ENCODE data around the gene TERT.
"Not testable (repeated sequence)": the region's sequence is repeated elsewhere in the genome, so short reads cannot be mapped to it uniquely, and the experiment has no call there.

TERT gene

DNA sequence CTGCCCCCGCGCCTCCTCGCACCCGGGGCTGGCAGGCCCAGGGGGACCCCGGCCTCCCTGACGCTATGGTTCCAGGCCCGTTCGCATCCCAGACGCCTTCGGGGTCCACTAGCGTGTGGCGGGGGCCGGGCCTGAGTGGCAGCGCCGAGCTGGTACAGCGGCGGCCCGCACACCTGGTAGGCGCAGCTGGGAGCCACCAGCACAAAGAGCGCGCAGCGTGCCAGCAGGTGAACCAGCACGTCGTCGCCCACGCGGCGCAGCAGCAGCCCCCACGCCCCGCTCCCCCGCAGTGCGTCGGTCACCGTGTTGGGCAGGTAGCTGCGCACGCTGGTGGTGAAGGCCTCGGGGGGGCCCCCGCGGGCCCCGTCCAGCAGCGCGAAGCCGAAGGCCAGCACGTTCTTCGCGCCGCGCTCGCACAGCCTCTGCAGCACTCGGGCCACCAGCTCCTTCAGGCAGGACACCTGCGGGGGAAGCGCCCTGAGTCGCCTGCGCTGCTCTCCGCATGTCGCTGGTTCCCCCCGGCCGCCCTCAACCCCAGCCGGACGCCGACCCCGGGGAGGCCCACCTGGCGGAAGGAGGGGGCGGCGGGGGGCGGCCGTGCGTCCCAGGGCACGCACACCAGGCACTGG lies 548 bp downstream of the TERT start:
- DNase-seq (ENCODE audit: low read depth in 2 of 2), result no peak

DNA sequence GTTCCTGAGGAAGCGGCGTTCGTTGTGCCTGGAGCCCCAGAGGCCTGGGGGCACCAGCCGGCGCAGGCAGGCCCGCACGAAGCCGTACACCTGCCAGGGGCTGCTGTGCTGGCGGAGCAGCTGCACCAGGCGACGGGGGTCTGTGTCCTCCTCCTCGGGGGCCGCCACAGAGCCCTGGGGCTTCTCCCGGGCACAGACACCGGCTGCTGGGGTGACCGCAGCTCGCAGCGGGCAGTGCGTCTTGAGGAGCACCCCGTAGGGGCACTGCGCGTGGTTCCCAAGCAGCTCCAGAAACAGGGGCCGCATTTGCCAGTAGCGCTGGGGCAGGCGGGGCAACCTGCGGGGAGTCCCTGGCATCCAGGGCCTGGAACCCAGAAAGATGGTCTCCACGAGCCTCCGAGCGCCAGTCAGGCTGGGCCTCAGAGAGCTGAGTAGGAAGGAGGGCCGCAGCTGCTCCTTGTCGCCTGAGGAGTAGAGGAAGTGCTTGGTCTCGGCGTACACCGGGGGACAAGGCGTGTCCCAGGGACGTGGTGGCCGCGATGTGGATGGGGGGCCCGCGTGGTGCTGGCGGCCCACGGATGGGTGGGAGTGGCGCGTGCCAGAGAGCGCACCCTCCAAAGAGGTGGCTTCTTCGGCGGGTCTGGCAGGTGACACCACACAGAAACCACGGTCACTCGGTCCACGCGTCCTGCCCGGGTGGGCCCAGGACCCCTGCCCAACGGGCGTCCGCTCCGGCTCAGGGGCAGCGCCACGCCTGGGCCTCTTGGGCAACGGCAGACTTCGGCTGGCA lies 1.3 kb downstream of the TERT start:
- DNase-seq (ENCODE audit: low read depth in 2 of 2), result no peak

DNA sequence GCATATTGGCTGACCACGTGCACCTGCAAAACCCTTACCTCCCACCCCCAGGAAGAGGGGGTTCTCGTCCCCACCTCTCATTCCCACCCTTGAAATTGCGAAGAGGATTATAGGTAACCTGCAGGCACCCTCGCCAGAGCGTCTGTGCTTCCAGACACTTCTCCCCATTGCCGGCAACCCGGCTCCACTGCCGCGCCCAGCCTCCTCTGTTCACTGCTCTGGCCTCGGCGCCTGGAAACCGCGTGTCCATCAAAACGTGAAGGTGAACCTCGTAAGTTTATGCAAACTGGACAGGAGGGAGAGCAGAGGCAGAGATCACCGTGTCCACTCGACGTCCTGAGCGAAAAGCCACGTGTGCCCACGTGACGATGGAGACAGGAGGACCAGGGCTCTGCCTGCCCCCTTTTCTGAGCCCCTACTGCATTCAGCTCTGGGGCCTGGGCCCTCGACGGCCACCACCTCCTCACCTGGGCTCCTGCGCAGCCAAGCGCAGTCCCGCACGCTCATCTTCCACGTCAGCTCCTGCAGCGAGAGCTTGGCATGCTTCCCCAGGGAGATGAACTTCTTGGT lies 1.9 kb downstream of the TERT start:
- no peak for DNase-seq (ENCODE audit: low read depth in 2 of 2)

DNA sequence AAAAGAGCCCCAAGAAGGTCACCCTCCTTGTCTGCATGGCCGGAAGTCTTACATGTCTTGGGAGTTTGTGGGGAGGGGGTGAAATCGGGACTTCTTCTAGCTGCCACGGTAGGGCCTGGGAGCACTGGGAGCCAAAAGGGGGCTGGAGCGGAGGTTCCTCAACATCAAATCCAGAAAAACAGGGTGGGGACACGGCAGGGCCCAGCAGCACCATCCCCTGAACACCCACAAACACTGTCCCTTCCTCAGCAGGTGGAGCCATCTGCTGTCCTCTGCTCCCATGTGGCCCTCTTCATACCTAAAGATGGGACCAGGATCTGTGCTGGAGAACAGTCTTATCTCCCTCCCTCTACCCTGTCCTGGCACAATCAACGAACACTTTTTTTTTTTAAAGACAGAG lies 2.7 kb downstream of the TERT start:
- DNase-seq (ENCODE audit: low read depth in 2 of 2), result no peak

DNA sequence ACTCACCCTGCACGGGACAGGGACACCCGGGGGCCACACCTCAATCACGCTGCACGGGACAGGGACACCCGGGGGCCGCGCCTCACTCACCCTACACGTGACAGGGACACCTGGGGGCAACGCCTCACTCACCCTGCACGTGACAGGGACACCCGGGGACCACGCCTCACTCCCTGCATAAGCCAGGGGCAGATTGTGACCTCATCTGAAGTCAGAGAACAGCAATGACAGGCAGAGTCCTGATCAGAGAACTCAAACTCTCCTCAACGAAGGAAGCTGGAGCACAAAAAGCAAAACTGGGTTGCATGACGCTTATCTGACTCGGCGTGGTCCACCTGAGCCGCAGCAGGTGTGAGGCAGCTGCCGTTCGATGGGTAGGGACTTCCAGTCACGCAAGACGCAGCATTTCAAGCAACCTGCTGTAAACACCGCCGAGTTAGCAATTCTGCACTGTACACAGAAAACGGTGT lies 3.2 kb downstream of the TERT start:
- no peak for DNase-seq (ENCODE audit: low read depth in 2 of 2)

DNA sequence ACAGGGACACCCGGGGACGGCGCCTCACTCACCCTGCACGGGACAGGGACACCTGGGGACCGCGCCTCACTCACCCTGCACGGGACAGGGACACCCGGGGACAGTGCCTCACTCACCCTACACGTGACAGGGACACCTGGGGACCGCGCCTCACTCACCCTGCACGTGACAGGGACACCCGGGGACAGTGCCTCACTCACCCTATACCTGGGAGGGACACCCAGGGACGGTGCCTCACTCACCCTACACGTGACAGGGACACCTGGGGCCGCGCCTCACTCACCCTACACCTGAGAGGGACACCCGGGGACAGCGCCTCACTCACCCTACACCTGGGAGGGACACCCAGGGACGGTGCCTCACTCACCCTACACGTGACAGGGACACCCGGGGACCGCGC lies 3.9 kb downstream of the TERT start:
- not testable (repeated sequence) for DNase-seq (ENCODE audit: low read depth in 2 of 2)

DNA sequence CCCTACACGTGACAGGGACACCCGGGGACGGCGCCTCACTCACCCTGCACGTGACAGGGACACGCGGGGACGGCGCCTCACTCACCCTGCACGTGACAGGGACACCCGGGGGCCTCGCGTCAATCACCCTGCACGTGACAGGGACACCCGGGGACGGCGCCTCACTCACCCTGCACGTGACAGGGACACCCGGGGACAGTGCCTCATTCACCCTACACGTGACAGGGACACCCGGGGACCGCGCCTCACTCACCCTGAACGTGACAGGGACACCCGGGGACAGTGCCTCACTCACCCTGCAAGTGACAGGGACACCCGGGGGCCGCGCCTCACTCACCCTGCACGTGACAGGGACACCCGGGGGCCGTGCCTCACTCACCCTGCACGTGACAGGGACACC lies 5.3 kb downstream of the TERT start:
- not testable (repeated sequence) for DNase-seq (ENCODE audit: low read depth in 2 of 2)

DNA sequence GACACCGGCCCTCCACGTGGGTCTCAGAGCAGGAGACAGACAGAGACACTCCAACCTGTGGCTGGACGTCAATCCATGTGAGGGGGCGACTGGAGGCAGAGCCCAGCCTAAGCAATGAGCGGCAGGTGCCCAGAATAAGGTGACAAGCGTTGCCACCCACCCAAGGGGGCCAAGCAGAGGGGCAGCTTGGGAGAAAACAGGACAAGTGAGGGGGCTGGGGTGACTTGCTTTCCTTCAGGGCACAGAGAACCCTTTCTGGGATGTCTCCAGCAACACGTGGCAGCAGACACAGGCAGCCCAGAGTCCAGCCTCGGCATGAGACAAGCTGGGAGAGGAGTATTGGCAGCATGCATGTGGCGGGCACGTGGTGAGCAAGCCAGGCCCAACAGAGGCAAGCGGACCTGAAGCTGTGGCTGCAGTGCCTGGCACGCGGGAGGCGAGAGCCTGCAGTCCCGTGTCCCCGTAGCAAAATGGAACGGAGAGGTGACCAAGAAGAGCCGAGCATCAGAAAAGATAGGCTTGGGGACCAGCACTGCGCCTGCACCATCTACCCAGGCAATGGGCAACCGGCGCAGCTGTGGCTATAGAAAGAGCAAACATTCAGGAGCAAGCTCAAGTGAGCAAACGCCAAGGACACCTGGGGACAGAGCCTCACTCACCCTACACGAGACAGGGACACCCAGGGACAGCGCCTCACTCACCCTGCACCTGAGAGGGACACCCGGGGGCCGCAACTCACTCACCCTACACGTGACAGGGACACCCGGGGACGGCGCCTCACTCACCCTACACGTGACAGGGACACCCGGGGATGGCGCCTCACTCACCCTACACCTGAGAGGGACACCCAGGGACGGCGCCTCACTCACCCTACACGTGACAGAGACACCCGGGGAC lies 6.2 kb downstream of the TERT start:
- no peak for DNase-seq (ENCODE audit: low read depth in 2 of 2)

DNA sequence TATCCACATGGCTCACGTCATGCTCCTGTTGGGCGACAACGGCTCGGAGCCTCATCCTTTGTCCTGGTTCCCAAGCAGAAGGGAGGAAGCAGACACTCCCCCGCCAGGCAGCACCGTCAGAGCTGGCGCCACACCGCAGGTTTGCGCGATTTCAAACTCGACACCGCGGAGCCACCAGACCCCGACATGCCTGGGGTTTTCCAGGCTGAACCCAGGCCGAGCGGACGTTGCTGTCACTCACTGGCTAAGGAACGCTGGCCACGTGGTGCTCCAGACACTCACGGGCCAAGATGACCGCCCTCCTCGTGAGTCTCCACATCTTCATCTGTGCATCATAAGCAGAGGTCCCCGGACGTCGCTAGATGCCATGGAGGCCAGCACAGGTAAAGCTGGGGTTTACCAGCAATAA lies 9.0 kb downstream of the TERT start:
- no peak for DNase-seq (ENCODE audit: low read depth in 2 of 2)

DNA sequence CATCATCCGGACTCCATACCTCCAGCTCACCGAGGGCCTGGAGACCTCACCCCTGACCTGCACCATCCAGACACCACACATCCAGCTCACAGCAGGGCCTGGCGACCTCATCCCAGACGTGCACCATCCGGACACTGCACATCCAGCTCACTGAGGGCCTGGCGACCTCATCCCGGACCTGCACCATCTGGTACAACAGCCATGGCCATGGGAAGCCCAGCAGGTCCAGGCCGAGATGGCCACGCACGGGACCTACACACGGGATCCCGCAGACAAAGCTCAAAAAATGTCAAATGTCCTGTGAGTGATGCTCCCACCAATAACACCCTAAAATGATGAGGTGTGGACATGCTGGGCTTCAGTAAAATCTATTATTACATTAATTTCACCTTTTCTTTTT lies 9.7 kb downstream of the TERT start:
- no peak for DNase-seq (ENCODE audit: low read depth in 2 of 2)

DNA sequence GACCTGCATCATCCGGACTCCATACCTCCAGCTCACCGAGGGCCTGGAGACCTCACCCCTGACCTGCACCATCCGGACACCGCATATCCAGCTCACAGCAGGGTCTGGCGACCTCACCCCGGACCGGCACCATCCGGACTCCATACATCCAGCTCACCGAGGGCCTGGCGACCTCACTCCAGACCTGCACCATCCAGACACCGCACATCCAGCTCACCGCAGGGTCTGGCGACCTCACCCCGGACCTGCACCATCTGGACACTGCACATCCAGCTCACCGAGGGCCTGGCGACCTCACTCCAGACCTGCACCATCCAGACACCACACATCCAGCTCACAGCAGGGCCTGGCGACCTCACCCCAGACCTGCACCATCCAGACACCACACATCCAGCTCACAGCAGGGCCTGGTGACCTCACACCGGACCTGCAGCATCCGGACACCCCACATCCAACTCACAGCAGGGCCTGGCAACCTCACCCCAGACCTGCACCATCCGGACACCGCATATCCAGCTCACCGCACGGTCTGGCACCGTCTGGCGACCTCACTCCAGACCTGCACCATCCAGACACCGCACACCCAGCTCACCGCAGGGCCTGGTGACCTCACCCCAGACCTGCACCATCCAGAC lies 10.4 kb downstream of the TERT start:
- DNase-seq (ENCODE audit: low read depth in 2 of 2), result not testable (repeated sequence)

DNA sequence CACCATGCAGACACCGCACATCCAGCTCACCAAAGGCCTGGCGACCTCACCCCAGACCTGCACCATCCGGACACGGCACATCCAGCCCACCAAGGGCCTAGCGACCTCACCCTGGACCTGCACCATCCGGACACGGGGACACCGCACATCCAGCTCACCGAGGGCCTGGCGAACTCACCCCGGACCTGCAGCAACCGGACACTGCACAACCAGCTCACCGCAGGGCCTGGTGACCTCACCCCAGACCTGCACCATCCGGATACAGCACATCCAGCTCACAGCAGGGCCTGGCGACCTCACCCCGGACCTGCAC lies 11.2 kb downstream of the TERT start:
- DNase-seq (ENCODE audit: low read depth in 2 of 2), result not testable (repeated sequence)

DNA sequence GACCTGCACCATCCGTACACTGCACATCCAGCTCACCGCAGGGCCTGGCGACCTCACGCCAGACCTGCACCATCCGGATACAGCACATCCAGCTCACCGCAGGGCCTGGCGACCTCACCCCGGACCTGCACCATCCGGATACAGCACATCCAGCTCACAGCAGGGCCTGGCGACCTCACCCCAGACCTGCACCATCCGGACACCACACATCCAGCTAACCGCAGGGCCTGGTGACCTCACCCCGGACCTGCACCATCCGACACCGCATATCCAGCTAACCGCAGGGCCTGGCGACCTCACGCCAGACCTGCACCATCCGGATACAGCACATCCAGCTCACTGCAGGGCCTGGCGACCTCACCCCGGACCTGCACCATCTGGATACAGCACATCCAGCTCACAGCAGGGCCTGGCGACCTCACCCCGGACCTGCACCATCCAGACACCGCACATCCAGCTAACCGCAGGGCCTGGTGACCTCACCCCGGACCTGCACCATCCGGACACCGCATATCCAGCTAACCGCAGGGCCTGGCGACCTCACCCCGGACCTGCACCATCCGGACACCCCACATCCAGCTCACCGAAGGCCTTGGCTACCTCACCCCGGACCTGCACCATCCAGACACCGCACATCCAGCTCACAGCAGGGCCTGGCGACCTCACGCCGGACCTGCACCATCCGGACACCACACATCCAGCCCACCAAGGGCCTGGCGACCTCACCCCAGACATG lies 11.7 kb downstream of the TERT start:
- not testable (repeated sequence) for DNase-seq (ENCODE audit: low read depth in 2 of 2)

DNA sequence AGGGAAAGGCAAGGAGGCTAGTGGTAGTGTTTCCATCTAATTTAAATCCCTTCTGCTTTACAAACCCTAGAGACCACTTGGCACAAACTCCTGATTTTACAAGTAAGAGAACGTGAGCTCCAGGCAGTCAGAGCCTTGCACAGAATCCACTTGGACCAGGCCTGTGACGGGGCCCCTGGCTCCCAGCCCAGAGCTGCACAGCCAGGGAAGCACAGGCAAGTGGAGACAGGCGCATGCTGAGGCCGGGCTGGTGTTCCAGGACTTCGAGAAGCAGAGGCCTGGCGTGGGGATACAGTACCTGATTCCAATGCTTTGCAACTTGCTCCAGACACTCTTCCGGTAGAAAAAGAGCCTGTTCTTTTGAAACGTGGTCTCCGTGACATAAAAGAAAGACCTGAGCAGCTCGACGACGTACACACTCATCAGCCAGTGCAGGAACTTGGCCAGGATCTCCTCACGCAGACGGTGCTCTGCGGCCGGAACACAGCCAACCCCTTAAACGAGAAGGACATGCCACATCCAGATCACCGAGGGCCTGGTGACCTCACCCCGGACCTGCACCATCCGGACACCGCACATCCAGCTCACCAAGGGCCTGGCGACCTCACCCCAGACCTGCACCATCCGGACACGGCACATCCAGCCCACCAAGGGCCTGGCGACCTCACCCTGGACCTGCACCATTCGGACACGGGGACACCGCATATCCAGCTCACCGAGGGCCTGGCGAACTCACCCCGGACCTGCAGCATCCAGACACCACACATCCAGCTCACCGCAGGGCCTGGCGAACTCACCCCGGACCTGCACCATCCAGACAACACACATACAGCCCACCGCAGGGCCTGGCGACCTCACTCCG lies 12.5 kb downstream of the TERT start:
- DNase-seq (ENCODE audit: low read depth in 2 of 2), result no peak

DNA sequence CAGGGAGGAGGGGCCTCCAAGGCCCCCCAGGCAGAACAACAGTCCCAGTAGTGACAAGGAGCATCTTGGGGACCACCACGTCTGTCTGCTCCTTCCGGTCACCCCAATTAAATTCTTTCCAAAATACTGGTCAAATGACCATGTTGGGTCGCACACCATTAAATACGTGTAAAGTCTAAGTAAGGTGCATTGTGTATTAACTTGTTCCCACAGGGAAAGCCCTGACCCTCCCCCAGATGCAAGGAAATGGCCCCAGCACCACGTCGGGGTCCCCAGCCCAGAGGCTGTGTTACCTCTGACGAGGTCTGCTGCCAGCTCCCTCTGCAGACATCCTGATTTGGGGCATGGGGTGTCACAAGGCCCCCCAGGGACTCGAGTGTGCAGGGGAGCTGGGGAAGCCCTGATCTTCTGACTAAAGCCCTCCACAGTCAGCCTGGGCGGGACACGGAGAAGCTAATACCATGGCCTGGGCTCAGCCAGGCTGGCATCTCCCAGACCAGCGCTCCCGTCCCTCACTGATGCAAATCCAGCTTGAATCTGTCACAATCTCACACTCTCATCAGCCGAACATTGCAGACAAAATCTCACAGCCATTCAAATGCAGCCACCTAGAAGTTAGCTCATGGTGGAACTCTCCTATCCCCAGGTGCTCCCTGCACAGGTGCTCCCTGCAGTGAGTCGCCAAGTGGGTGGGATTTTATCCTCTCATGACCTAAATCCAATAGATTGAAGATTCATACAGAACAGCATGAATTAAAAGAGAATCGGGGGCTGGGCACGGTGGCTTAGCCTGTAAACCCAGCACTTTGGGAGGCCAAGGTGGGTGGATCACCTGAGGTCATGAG lies 13.6 kb downstream of the TERT start:
- DNase-seq (ENCODE audit: low read depth in 2 of 2), result no peak

DNA sequence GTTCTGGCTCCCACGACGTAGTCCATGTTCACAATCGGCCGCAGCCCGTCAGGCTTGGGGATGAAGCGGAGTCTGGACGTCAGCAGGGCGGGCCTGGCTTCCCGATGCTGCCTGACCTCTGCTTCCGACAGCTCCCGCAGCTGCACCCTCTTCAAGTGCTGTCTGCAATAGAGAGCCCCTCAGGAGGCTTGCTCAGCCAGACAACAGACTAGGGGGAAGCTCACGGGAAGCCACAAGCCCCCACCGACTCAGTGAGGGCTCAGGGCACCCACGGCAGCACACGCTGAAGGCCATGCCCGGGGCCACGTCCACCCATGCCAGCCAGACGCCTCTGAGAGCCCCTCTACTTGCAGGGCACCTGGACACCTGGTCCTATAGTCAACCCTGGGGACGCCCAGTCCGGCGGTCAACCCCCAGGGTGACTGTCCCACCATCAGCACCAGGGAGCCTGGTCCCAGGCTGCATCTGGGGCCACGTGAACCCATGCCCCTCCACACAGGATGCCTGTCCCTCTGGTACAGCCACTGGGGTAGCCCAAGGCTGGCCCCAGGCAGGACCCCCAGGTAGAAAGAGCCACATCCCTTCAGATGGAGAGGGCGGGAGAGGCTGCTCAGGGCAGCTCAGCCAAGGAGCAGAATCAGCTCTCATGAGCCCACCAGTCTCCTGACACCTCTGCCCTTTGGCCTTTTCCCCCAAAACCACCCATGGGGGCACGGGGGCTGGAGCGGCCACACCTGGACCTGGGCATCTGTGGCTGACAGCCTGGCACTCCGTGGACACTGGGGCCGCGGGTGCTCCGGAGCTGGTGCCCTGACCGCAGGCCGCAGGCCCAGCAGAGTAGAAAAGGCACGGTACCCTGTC lies 14.5 kb downstream of the TERT start:
- no peak for DNase-seq (ENCODE audit: low read depth in 2 of 2)

DNA sequence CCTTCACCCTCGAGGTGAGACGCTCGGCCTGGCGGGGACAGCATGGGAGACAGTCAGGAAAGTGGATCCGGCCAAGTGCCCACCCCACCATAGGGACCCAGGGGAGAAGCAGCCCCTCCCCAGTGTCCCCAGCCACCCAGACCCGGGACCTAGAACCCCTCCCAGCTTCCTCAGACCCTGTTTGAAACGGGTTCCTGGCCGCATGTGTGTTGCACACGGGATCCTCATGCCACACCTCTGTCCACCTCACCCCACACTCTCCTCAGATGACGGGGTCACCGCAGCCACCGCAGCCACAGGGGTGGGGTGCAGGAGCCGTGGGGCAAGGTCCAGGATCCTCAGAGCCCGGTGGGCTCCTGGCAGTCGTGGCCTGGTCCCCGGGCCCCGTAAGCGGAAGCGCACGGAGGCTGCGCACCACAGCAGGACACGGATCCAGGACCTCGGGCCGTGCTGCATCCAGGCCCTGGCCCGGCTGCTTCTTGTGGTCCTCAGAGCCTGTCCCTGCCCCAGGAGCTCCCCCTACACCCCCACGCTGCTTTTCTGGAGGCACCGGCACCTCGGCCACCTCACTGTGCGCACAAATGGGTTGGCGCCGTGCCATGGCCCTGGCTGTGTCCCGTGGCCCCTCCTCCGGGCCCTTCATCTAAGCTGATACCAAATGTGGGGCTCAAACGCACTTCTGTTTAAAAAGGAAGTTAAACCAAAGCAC lies 15.3 kb downstream of the TERT start:
- no peak for DNase-seq (ENCODE audit: low read depth in 2 of 2)
